HCT116 (cell line): ENCODE data around the gene PHB1. TPM values are rescaled to one million over a fixed set of nuclear protein-coding genes. Genes with fewer than 3 reads are reported as not detected.

Source experiments
- ATAC-seq: fragments of 200-7000 bp; cut with Tn5 transposase; 2 replicates; pipeline ENCODE4 v1.9.1; 2020; ENCODE audit warnings: mild to moderate bottlenecking, moderate library complexity
- BruUV-seq: library from RNA; stranded (reverse); fragments of 400-500 nt; replicated peaks from 2 replicates; lab custom pipeline; 2021; lab: Mats Ljungman, UMichigan
- CTCF ChIA-PET: fragments of 300-600 bp; sonication (Branson Sonifier 250); formaldehyde crosslinking; loops from one replicate; lab custom pipeline; 2021; ENCODE audit warnings: antibody characterized with exemption; lab: Charles Lee
- POLR2A ChIA-PET: fragments of 300-600, 350-600 bp; sonication (Branson Sonifier 250); formaldehyde crosslinking; loops from one replicate; lab custom pipeline; 2021; ENCODE audit warnings: antibody characterized with exemption; lab: Charles Lee
- RAD21 ChIA-PET, 2 experiments: fragments of 300-600 bp; sonication (Branson Sonifier 250); formaldehyde crosslinking; loops; one replicate each; lab custom pipeline; 2023; ENCODE audit warnings: low total read pairs in 2 of 2; ENCODE audit not compliant: uncharacterized antibody in 2 of 2, unreplicated experiment in 2 of 2, low non-redundant PET in 1 of 2; lab: Charles Lee
- DNase-seq: peaks from one replicate; pipeline ENCODE4 v3.0.0-alpha.2; 2010; ENCODE audit warnings: low read depth, low spot score
- H2AFZ ChIP-seq: fragments of 200-600 bp; shearing (Covaris generic), sonication (generic); 2 replicates; pipeline ENCODE4 v1.6.1; 2017; ENCODE audit warnings: low read depth, mixed run types, mixed read lengths, antibody characterized with exemption, low read length; ENCODE audit not compliant: poor library complexity, severe bottlenecking
- H3K27ac ChIP-seq: 2 replicates; pipeline ENCODE4 v1.5.1; 2012; ENCODE audit warnings: low read depth, low read length
- H3K27me3 ChIP-seq: fragments of 200-600 bp; sonication (generic); 2 replicates; pipeline ENCODE4 v1.6.1; 2016; ENCODE audit warnings: mixed run types, low read length, mixed read lengths; ENCODE audit not compliant: insufficient read depth
- H3K36me3 ChIP-seq, 2 experiments: fragments of 200-500 bp in 1 of 2; fragments of 200-600 bp in 1 of 2; sonication (Bioruptor generic) in 1 of 2; sonication (generic) in 1 of 2; 2 replicates each; pipeline versions ENCODE4 v1.5.1 to v1.6.1; 2014 to 2016; ENCODE audit warnings: low read length in 2 of 2, inconsistent platforms in 1 of 2, mixed read lengths in 1 of 2, mixed run types in 1 of 2; ENCODE audit not compliant: insufficient read depth in 2 of 2, control insufficient read depth in 1 of 2
- H3K4me1 ChIP-seq, 2 experiments: fragments of 200-600 bp in 1 of 2; sonication (generic) in 1 of 2; 2 replicates each; pipeline versions ENCODE4 v1.5.1 to v1.6.1; 2012 to 2017; ENCODE audit warnings: low read length in 2 of 2, inconsistent platforms in 1 of 2, mild to moderate bottlenecking in 1 of 2, mixed read lengths in 1 of 2, mixed run types in 1 of 2, moderate library complexity in 1 of 2; ENCODE audit not compliant: insufficient read depth in 2 of 2, control insufficient read depth in 1 of 2
- H3K4me2 ChIP-seq: fragments of 200-600 bp; sonication (generic); 2 replicates; pipeline ENCODE4 v1.6.1; 2017; ENCODE audit warnings: mixed run types, low read length, mixed read lengths
- H3K4me3 ChIP-seq, 2 experiments: fragments of 200-600 bp in 1 of 2; sonication (generic) in 1 of 2; replicated peaks in 1 of 2; 2 replicates each; pipeline ENCODE4 v1.5.1; 2011 to 2016; ENCODE audit warnings: low read length in 2 of 2, control low read depth in 1 of 2, low read depth in 1 of 2, mild to moderate bottlenecking in 1 of 2, mixed read lengths in 1 of 2, mixed run types in 1 of 2
- H3K79me2 ChIP-seq: fragments of 200-600 bp; sonication (generic); 2 replicates; pipeline ENCODE4 v1.6.1; 2017; ENCODE audit warnings: mild to moderate bottlenecking, mixed run types, low read length, moderate library complexity, mixed read lengths; ENCODE audit not compliant: insufficient read depth
- H3K9ac ChIP-seq: fragments of 200-600 bp; sonication (generic); 2 replicates; pipeline ENCODE4 v1.6.1; 2016; ENCODE audit warnings: low read length, mixed read lengths
- H3K9me2 ChIP-seq: fragments of 200-600 bp; sonication (generic), shearing (Covaris generic); 2 replicates; pipeline ENCODE4 v1.6.1; 2017; ENCODE audit warnings: mixed run types, mild to moderate bottlenecking, moderate library complexity; ENCODE audit not compliant: insufficient read depth
- H3K9me3 ChIP-seq, 2 experiments: fragments of 200-500 bp in 1 of 2; fragments of 200-600 bp in 1 of 2; sonication (Bioruptor generic) in 1 of 2; sonication (generic) in 1 of 2; 2 replicates each; pipeline ENCODE4 v1.6.1; 2014 to 2017; ENCODE audit warnings: low read length in 2 of 2, mixed read lengths in 2 of 2, inconsistent platforms in 1 of 2, low read depth in 1 of 2, mild to moderate bottlenecking in 1 of 2, mixed run types in 1 of 2, moderate library complexity in 1 of 2; ENCODE audit not compliant: control insufficient read depth in 1 of 2, insufficient read depth in 1 of 2
- H4K20me1 ChIP-seq: fragments of 200-600 bp; sonication (generic), shearing (Covaris generic); 2 replicates; pipeline ENCODE4 v1.6.1; 2017; ENCODE audit warnings: mixed run types, mild to moderate bottlenecking, moderate library complexity; ENCODE audit not compliant: insufficient read depth
- ATF3 ChIP-seq: IDR thresholded peaks from 2 replicates; pipeline ENCODE4 v1.6.1; 2012
- CBX3 ChIP-seq: IDR thresholded peaks from 2 replicates; pipeline ENCODE4 v1.6.1; 2012; ENCODE audit warnings: low read depth
- CTCF ChIP-seq, 3 experiments: fragments of 200-600 bp in 1 of 3; sonication (generic) in 1 of 3; IDR thresholded peaks in 2 of 3; conservative IDR thresholded peaks in 1 of 3; 2 replicates each; pipeline ENCODE4 v1.5.1; 2012 to 2017; ENCODE audit warnings: low read depth in 2 of 3, low read length in 2 of 3, antibody characterized with exemption in 1 of 3, borderline replicate concordance in 1 of 3, control low read depth in 1 of 3, mild to moderate bottlenecking in 1 of 3, mixed read lengths in 1 of 3, mixed run types in 1 of 3, moderate library complexity in 1 of 3; ENCODE audit not compliant: insufficient read depth in 1 of 3
- EGR1 ChIP-seq: IDR thresholded peaks from 2 replicates; pipeline ENCODE4 v1.6.1; 2012; ENCODE audit warnings: low read depth
- EZH2 ChIP-seq: fragments of 200-600 bp; sonication (generic); IDR thresholded peaks from 2 replicates; pipeline ENCODE4 v1.6.1; 2017; ENCODE audit warnings: antibody characterized with exemption, mixed run types
- EZH2phosphoT487 ChIP-seq: fragments of 200-600 bp; IDR thresholded peaks from 2 replicates; pipeline ENCODE4 v1.6.1; 2018; ENCODE audit warnings: antibody characterized with exemption, borderline replicate concordance
- FOSL1 ChIP-seq: IDR thresholded peaks from 2 replicates; pipeline ENCODE4 v1.6.1; 2012; ENCODE audit warnings: low read depth
- JUND ChIP-seq: IDR thresholded peaks from 2 replicates; pipeline ENCODE4 v1.6.1; 2012
- MAX ChIP-seq: IDR thresholded peaks from 2 replicates; pipeline ENCODE4 v1.6.1; 2012
- POLR2A ChIP-seq: IDR thresholded peaks from 2 replicates; pipeline ENCODE4 v1.7.0; 2011; ENCODE audit warnings: borderline replicate concordance; ENCODE audit not compliant: insufficient read depth, insufficient read length; ENCODE audit errors: extremely low read depth
- POLR2AphosphoS5 ChIP-seq: IDR thresholded peaks from 2 replicates; pipeline ENCODE4 v1.6.1; 2011; ENCODE audit warnings: mild to moderate bottlenecking, low read depth, low read length, moderate library complexity
- RAD21 ChIP-seq: IDR thresholded peaks from 2 replicates; pipeline ENCODE4 v1.6.1; 2012; ENCODE audit warnings: low read depth, mild to moderate bottlenecking
- REST ChIP-seq: IDR thresholded peaks from 2 replicates; pipeline ENCODE4 v1.6.1; 2012; ENCODE audit warnings: low read depth
- SIN3A ChIP-seq: IDR thresholded peaks from 2 replicates; pipeline ENCODE4 v1.6.1; 2012; ENCODE audit warnings: low read depth
- SP1 ChIP-seq: IDR thresholded peaks from 2 replicates; pipeline ENCODE4 v1.6.1; 2012; ENCODE audit warnings: low read depth
- SRF ChIP-seq: IDR thresholded peaks from 2 replicates; pipeline ENCODE4 v1.6.1; 2012; ENCODE audit warnings: low read depth
- TCF7L2 ChIP-seq: IDR thresholded peaks from 2 replicates; pipeline ENCODE4 v1.7.0; 2011; ENCODE audit warnings: borderline replicate concordance, inconsistent platforms; ENCODE audit not compliant: insufficient read depth, insufficient read length; ENCODE audit errors: extremely low read depth
- ZBTB33 ChIP-seq: IDR thresholded peaks from 2 replicates; pipeline ENCODE4 v1.6.1; 2011; ENCODE audit warnings: mild to moderate bottlenecking, low read length, moderate library complexity; ENCODE audit not compliant: insufficient replicate concordance; ENCODE audit errors: extremely low read depth
- ZFX ChIP-seq: fragments of 450-650 bp; IDR thresholded peaks from 2 replicates; pipeline ENCODE4 v1.6.1; 2017
- ZNF274 ChIP-seq: fragments of 200-500 bp; sonication (Bioruptor generic); IDR thresholded peaks from 2 replicates; pipeline ENCODE4 v1.6.1; 2014; ENCODE audit warnings: mild to moderate bottlenecking, low read depth, low read length, inconsistent platforms
- intact Hi-C: fragments of 100-400 bp; cut with micrococcal nuclease; formaldehyde crosslinking; loops from 2 replicates; pipeline ENCODE4 v1.10.0; 2022
- total RNA-seq: library from RNA; stranded (reverse); gene quantifications from one replicate; pipeline ENCODE4 v1.2.1, GENCODE V29; 2021; ENCODE audit not compliant: unreplicated experiment

PHB1 gene
- total RNA-seq, 1 experiment from 2014 or later: 534 TPM

- Histone ChIP-seq H4K20me1 (no peaks in the 10 kb centered on the region), H3K4me2 (no peak overlapping the region), H2AFZ (no peak overlapping the region), H3K27me3 (no peaks in the 10 kb centered on the region), H3K9me2 (no peaks in the 10 kb centered on the region), H3K27ac (no peak overlapping the region), H3K9ac (no peak overlapping the region), H3K9me3 (no peaks in the 10 kb centered on the region), H3K4me3 (no peak overlapping the region), H3K36me3 (no peaks in the 10 kb centered on the region), H3K4me1 (no peaks in the 10 kb centered on the region), H3K79me2 (no peaks in the 10 kb centered on the region)
- ChIA-PET POLR2A (no interaction called here), RAD21 (no interaction called here), CTCF (interaction anchor here (2.6 kb wide), 1 partner anchor 14 kb away, joined by 8 read pairs; no protein-coding TSS in a partner anchor)
- intact Hi-C loops: no loop called here
- no TSS peak for BruUV-seq
- TF ChIP-seq REST (no peak), ZNF274 (no peak), MAX (no peak), SRF (no peak), FOSL1 (no peak), ATF3 (no peak), SIN3A (no peak), JUND (no peak), RAD21 (no peak), CBX3 (no peak), ZFX (no peak), POLR2A (no peak), CTCF (IDR thresholded peaks at IDR 0.05 in 2 of 3, conservative IDR thresholded peaks at IDR 0.05 in 1 of 3; ENCODE audit: borderline replicate concordance in 1 of 3, insufficient read depth in 1 of 3, low read depth in 2 of 3, low read length in 2 of 3) (no peak), ZBTB33 (no peak), EZH2 (no peak), SP1 (no peak), EGR1 (no peak), TCF7L2 (no peak), POLR2AphosphoS5 (no peak), EZH2phosphoT487 (no peak)
- ATAC-seq (no peak), DNase-seq (no peak)
Observed at GRCh38 chr17:49383060-49383459, 31.6 kb downstream of the PHB1 start.
